Measurements from ENCODE around the gene MDFI. TPM values are rescaled to one million over a fixed set of nuclear protein-coding genes. Genes with fewer than 3 reads are reported as not detected.

Gene MDFI
- 10 to 100 TPM; 37.5 to 62.2 (median 49.3) TPM for polyA plus RNA-seq (ENCODE audit: insufficient read length in 4 of 4)

- no peak for DNase-seq (ENCODE audit: low read depth in 4 of 4, low spot score in 2 of 4)
These were observed at the start of gene MDFI for GRCh38 chr6:41638002-41638934. MDFI (plus strand) TSS chr6:41638468; CDS start chr6:41638750, 282 bp downstream.

- no peak for DNase-seq (ENCODE audit: low read depth in 4 of 4, low spot score in 2 of 4)
These were observed 49.0 kb upstream of the MDFI start for GRCh38 chr6:41589223-41589622.

GRCh38 chr6:41589636-41590622 is 48.3 kb upstream of the MDFI start:
- DNase-seq (ENCODE audit: low read depth in 4 of 4, low spot score in 2 of 4), result no peak

- DNase-seq (ENCODE audit: low read depth in 4 of 4, low spot score in 2 of 4), result no peak
These were observed 47.1 kb upstream of the MDFI start for GRCh38 chr6:41591122-41591521.

GRCh38 chr6:41591859-41592502 is 46.3 kb upstream of the MDFI start:
- DNase-seq (ENCODE audit: low read depth in 4 of 4, low spot score in 2 of 4), result peak in 2 of 4 donors; percentile 56 to 72

- no peak for DNase-seq (ENCODE audit: low read depth in 4 of 4, low spot score in 2 of 4)
These were observed 44.9 kb upstream of the MDFI start for GRCh38 chr6:41593406-41593805.

GRCh38 chr6:41593839-41594238 is 44.4 kb upstream of the MDFI start:
- no peak for DNase-seq (ENCODE audit: low read depth in 4 of 4, low spot score in 2 of 4)

- DNase-seq (ENCODE audit: low read depth in 4 of 4, low spot score in 2 of 4), result no peak
These were observed 43.9 kb upstream of the MDFI start for GRCh38 chr6:41594326-41594725.

- DNase-seq (ENCODE audit: low read depth in 4 of 4, low spot score in 2 of 4), result no peak
These were observed 43.5 kb upstream of the MDFI start for GRCh38 chr6:41594766-41595165.

GRCh38 chr6:41595166-41595565 is 43.1 kb upstream of the MDFI start:
- DNase-seq (ENCODE audit: low read depth in 4 of 4, low spot score in 2 of 4), result no peak

GRCh38 chr6:41596096-41596685 is 42.1 kb upstream of the MDFI start:
- DNase-seq (ENCODE audit: low read depth in 4 of 4, low spot score in 2 of 4), result no peak

GRCh38 chr6:41596807-41597206 is 41.5 kb upstream of the MDFI start:
- DNase-seq (ENCODE audit: low read depth in 4 of 4, low spot score in 2 of 4), result no peak

GRCh38 chr6:41597246-41598000 is 40.8 kb upstream of the MDFI start:
- DNase-seq (ENCODE audit: low read depth in 4 of 4, low spot score in 2 of 4), result no peak

- no peak for DNase-seq (ENCODE audit: low read depth in 4 of 4, low spot score in 2 of 4)
These were observed 39.6 kb upstream of the MDFI start for GRCh38 chr6:41598670-41599014.

GRCh38 chr6:41599015-41599851 is 39.0 kb upstream of the MDFI start:
- no peak for DNase-seq (ENCODE audit: low read depth in 4 of 4, low spot score in 2 of 4)

GRCh38 chr6:41599852-41600445 is 38.3 kb upstream of the MDFI start:
- no peak for DNase-seq (ENCODE audit: low read depth in 4 of 4, low spot score in 2 of 4)

- no peak for DNase-seq (ENCODE audit: low read depth in 4 of 4, low spot score in 2 of 4)
These were observed 37.6 kb upstream of the MDFI start for GRCh38 chr6:41600499-41601247.

GRCh38 chr6:41601248-41601549 is 37.1 kb upstream of the MDFI start:
- no peak for DNase-seq (ENCODE audit: low read depth in 4 of 4, low spot score in 2 of 4)
